ENCODE data around the gene CCL13.

Gene CCL13

GRCh38 chr17:34367486-34368195 is 11.4 kb downstream of the CCL13 start:
- Histone ChIP-seq H3K36me3 (ENCODE audit: insufficient read depth, low read length) (no peaks in the 10 kb centered on the region), H3K4me3 (ENCODE audit: low read length, poor library complexity, severe bottlenecking) (no peak overlapping the region), H3K4me1 (ENCODE audit: insufficient read depth, low read length, poor library complexity, severe bottlenecking) (peaks cover 96% of the 10 kb centered on the region), H3K9ac (ENCODE audit: low read depth, low read length, poor library complexity, severe bottlenecking) (peak overlapping the region; percentile 81), H3K9me2 (replicated peaks; ENCODE audit: low read depth, low read length) (no peaks in the 10 kb centered on the region), H2AFZ (ENCODE audit: low read length) (peak overlapping the region; percentile 28; the same call in 1 of the 2 replicates), H3K4me2 (ENCODE audit: low read depth, low read length, poor library complexity, severe bottlenecking) (peak overlapping the region; percentile 2), H4K20me1 (ENCODE audit: insufficient read depth, low read length, poor library complexity, severe bottlenecking) (no peaks in the 10 kb centered on the region), H3K27me3 (ENCODE audit: insufficient read depth, low read length, poor library complexity, severe bottlenecking) (no peaks in the 10 kb centered on the region), H3K79me2 (ENCODE audit: insufficient read depth, low read length) (no peaks in the 10 kb centered on the region), H3F3A (ENCODE audit: low read depth) (peaks cover 15% of the 10 kb centered on the region), H3K9me3 (ENCODE audit: insufficient read depth, low read depth, low read length) (no peaks in the 10 kb centered on the region)
- no peak for TF ChIP-seq EZH2phosphoT487 (IDR thresholded peaks at IDR 0.05; ENCODE audit: borderline replicate concordance)
- TF ChIP-seq CTCF (conservative IDR thresholded peaks at IDR 0.05; ENCODE audit: low read length): no peak

GRCh38 chr17:34368196-34368945 is 12.1 kb downstream of the CCL13 start:
- peak overlapping the region; percentile 28; the same call in 1 of the 2 replicates for H2AFZ ChIP-seq (ENCODE audit: low read length)
- no peaks in the 10 kb centered on the region for H4K20me1 ChIP-seq (ENCODE audit: insufficient read depth, low read length, poor library complexity, severe bottlenecking)
- no peaks in the 10 kb centered on the region for H3K36me3 ChIP-seq (ENCODE audit: insufficient read depth, low read length)
- peak overlapping the region; percentile 81 for H3K9ac ChIP-seq (ENCODE audit: low read depth, low read length, poor library complexity, severe bottlenecking)
- peaks cover 15% of the 10 kb centered on the region for H3F3A ChIP-seq (ENCODE audit: low read depth)
- H3K4me3 ChIP-seq (ENCODE audit: low read length, poor library complexity, severe bottlenecking): no peak overlapping the region
- TF ChIP-seq CTCF (conservative IDR thresholded peaks at IDR 0.05; ENCODE audit: low read length): no peak
- no peak for TF ChIP-seq EZH2phosphoT487 (IDR thresholded peaks at IDR 0.05; ENCODE audit: borderline replicate concordance)
- no peak overlapping the region for H3K4me2 ChIP-seq (ENCODE audit: low read depth, low read length, poor library complexity, severe bottlenecking)
- no peaks in the 10 kb centered on the region for H3K27me3 ChIP-seq (ENCODE audit: insufficient read depth, low read length, poor library complexity, severe bottlenecking)
- H3K79me2 ChIP-seq (ENCODE audit: insufficient read depth, low read length): no peaks in the 10 kb centered on the region
- H3K9me2 ChIP-seq (replicated peaks; ENCODE audit: low read depth, low read length): no peaks in the 10 kb centered on the region
- H3K4me1 ChIP-seq (ENCODE audit: insufficient read depth, low read length, poor library complexity, severe bottlenecking): peaks cover 89% of the 10 kb centered on the region
- H3K9me3 ChIP-seq (ENCODE audit: insufficient read depth, low read depth, low read length): no peaks in the 10 kb centered on the region

GRCh38 chr17:34368946-34369500 is 12.7 kb downstream of the CCL13 start:
- Histone ChIP-seq H3K27me3 (ENCODE audit: insufficient read depth, low read length, poor library complexity, severe bottlenecking) (no peaks in the 10 kb centered on the region), H3K9me2 (replicated peaks; ENCODE audit: low read depth, low read length) (no peaks in the 10 kb centered on the region), H3K36me3 (ENCODE audit: insufficient read depth, low read length) (no peaks in the 10 kb centered on the region), H4K20me1 (ENCODE audit: insufficient read depth, low read length, poor library complexity, severe bottlenecking) (no peaks in the 10 kb centered on the region), H3K4me2 (ENCODE audit: low read depth, low read length, poor library complexity, severe bottlenecking) (no peak overlapping the region), H3K4me3 (ENCODE audit: low read length, poor library complexity, severe bottlenecking) (no peak overlapping the region), H2AFZ (ENCODE audit: low read length) (no peak overlapping the region), H3F3A (ENCODE audit: low read depth) (peaks cover 15% of the 10 kb centered on the region), H3K9me3 (ENCODE audit: insufficient read depth, low read depth, low read length) (no peaks in the 10 kb centered on the region), H3K4me1 (ENCODE audit: insufficient read depth, low read length, poor library complexity, severe bottlenecking) (peaks cover 83% of the 10 kb centered on the region), H3K79me2 (ENCODE audit: insufficient read depth, low read length) (no peaks in the 10 kb centered on the region), H3K9ac (ENCODE audit: low read depth, low read length, poor library complexity, severe bottlenecking) (peak overlapping the region; percentile 81)
- TF ChIP-seq EZH2phosphoT487 (IDR thresholded peaks at IDR 0.05; ENCODE audit: borderline replicate concordance): no peak
- TF ChIP-seq CTCF (conservative IDR thresholded peaks at IDR 0.05; ENCODE audit: low read length): no peak
